Activated naive CD8-positive, alpha-beta T cell (primary cell): Measurements from ENCODE around the gene WDR45.
A peak's percentile ranks its signal among the peaks of the same experiment; 100 is the strongest.
"Not testable (repeated sequence)": the region's sequence is repeated elsewhere in the genome, so short reads cannot be mapped to it uniquely, and the experiment has no call there.

Experiments
- H3K27ac Mint-ChIP-seq: one replicate; pipeline ENCODE4 v1.8.0; 2021; ENCODE audit warnings: mixed read lengths
- H3K27me3 Mint-ChIP-seq: one replicate; pipeline ENCODE4 v1.8.0; 2021; ENCODE audit warnings: mixed read lengths
- H3K36me3 Mint-ChIP-seq: one replicate; pipeline ENCODE4 v1.8.0; 2021; ENCODE audit warnings: mixed read lengths
- H3K4me1 Mint-ChIP-seq: one replicate; pipeline ENCODE4 v1.8.0; 2021; ENCODE audit warnings: low read depth, mixed read lengths
- H3K4me3 Mint-ChIP-seq: one replicate; pipeline ENCODE4 v1.8.0; 2021; ENCODE audit warnings: mild to moderate bottlenecking, mixed read lengths
- H3K9me3 Mint-ChIP-seq: one replicate; pipeline ENCODE4 v1.8.0; 2021; ENCODE audit warnings: low read depth, mixed read lengths

The WDR45 gene

GRCh38 chrX:49079489-49080428, at the start of gene WDR45:
WDR45 (minus strand) TSS chrX:49079887; CDS start chrX:49078095, 1,792 bp downstream.
- Mint-ChIP-seq H3K4me3 (peak within 1 kb of the TSS; percentile 94), H3K9me3 (no peaks in the 10 kb centered on the region), H3K27ac (peak within 1 kb of the TSS; percentile 99), H3K4me1 (peaks cover 10% of the 10 kb centered on the region), H3K27me3 (no peaks in the 10 kb centered on the region), H3K36me3 (no peaks in the 10 kb centered on the region)

- Mint-ChIP-seq H3K9me3 (no peaks in the 10 kb centered on the region), H3K27ac (no peak overlapping the region), H3K4me3 (no peak overlapping the region), H3K4me1 (no peaks in the 10 kb centered on the region), H3K36me3 (no peaks in the 10 kb centered on the region), H3K27me3 (no peaks in the 10 kb centered on the region)
These were observed 49.7 kb upstream of the WDR45 start for GRCh38 chrX:49129427-49129826.

GRCh38 chrX:49127742-49128258, 48.1 kb upstream of the WDR45 start:
- not testable (repeated sequence) for H3K4me3 Mint-ChIP-seq, H3K36me3 Mint-ChIP-seq, H3K27ac Mint-ChIP-seq, H3K9me3 Mint-ChIP-seq, H3K27me3 Mint-ChIP-seq, H3K4me1 Mint-ChIP-seq

- Mint-ChIP-seq H3K27ac (no peak overlapping the region), H3K4me3 (peak overlapping the region; percentile 97), H3K27me3 (no peaks in the 10 kb centered on the region), H3K4me1 (peaks cover 20% of the 10 kb centered on the region), H3K36me3 (peaks cover 4% of the 10 kb centered on the region), H3K9me3 (no peaks in the 10 kb centered on the region)
These were observed 42.8 kb upstream of the WDR45 start for GRCh38 chrX:49122499-49122898.

- Mint-ChIP-seq H3K4me3 (no peak overlapping the region), H3K27ac (no peak overlapping the region), H3K4me1 (peaks cover 31% of the 10 kb centered on the region), H3K36me3 (peaks cover 4% of the 10 kb centered on the region), H3K9me3 (no peaks in the 10 kb centered on the region), H3K27me3 (no peaks in the 10 kb centered on the region)
These were observed 40.4 kb upstream of the WDR45 start for GRCh38 chrX:49120091-49120490.

- Mint-ChIP-seq H3K27ac (peak overlapping the region; percentile 81), H3K4me1 (peaks cover 22% of the 10 kb centered on the region), H3K4me3 (peak overlapping the region; percentile 74), H3K9me3 (no peaks in the 10 kb centered on the region), H3K27me3 (no peaks in the 10 kb centered on the region), H3K36me3 (peaks cover 4% of the 10 kb centered on the region)
These were observed 37.9 kb upstream of the WDR45 start for GRCh38 chrX:49117581-49117980.

GRCh38 chrX:49116716-49117115, 37.0 kb upstream of the WDR45 start:
- no peak overlapping the region for H3K27ac Mint-ChIP-seq
- H3K27me3 Mint-ChIP-seq, result no peaks in the 10 kb centered on the region
- peaks cover 21% of the 10 kb centered on the region for H3K4me1 Mint-ChIP-seq
- H3K36me3 Mint-ChIP-seq, result peaks cover 4% of the 10 kb centered on the region
- H3K4me3 Mint-ChIP-seq, result no peak overlapping the region
- H3K9me3 Mint-ChIP-seq, result no peaks in the 10 kb centered on the region

- H3K9me3 Mint-ChIP-seq, result no peaks in the 10 kb centered on the region
- H3K27ac Mint-ChIP-seq, result peak overlapping the region; percentile 41
- peaks cover 4% of the 10 kb centered on the region for H3K36me3 Mint-ChIP-seq
- no peak overlapping the region for H3K4me3 Mint-ChIP-seq
- H3K4me1 Mint-ChIP-seq, result peaks cover 21% of the 10 kb centered on the region
- no peaks in the 10 kb centered on the region for H3K27me3 Mint-ChIP-seq
These were observed 36.4 kb upstream of the WDR45 start for GRCh38 chrX:49116076-49116475.

GRCh38 chrX:49111791-49112190, 32.1 kb upstream of the WDR45 start:
- H3K4me3 Mint-ChIP-seq, result no peak overlapping the region

GRCh38 chrX:49110417-49110816, 30.7 kb upstream of the WDR45 start:
- H3K4me1 Mint-ChIP-seq, result no peaks in the 10 kb centered on the region
- H3K9me3 Mint-ChIP-seq, result no peaks in the 10 kb centered on the region
- peaks cover 4% of the 10 kb centered on the region for H3K36me3 Mint-ChIP-seq
- H3K27me3 Mint-ChIP-seq, result no peaks in the 10 kb centered on the region
- no peak overlapping the region for H3K27ac Mint-ChIP-seq
- H3K4me3 Mint-ChIP-seq, result no peak overlapping the region

More at GRCh38 chrX:49111791-49112190, 32.1 kb upstream of the WDR45 start:
- H3K36me3 Mint-ChIP-seq, result peaks cover 4% of the 10 kb centered on the region
- peaks cover 5% of the 10 kb centered on the region for H3K4me1 Mint-ChIP-seq
- no peak overlapping the region for H3K27ac Mint-ChIP-seq
- H3K9me3 Mint-ChIP-seq, result no peaks in the 10 kb centered on the region
- H3K27me3 Mint-ChIP-seq, result no peaks in the 10 kb centered on the region

GRCh38 chrX:49108641-49109040, 29.0 kb upstream of the WDR45 start:
- Mint-ChIP-seq H3K9me3 (no peaks in the 10 kb centered on the region), H3K4me3 (no peak overlapping the region), H3K36me3 (peaks cover 4% of the 10 kb centered on the region), H3K27me3 (no peaks in the 10 kb centered on the region), H3K27ac (no peak overlapping the region), H3K4me1 (no peaks in the 10 kb centered on the region)

- no peaks in the 10 kb centered on the region for H3K4me1 Mint-ChIP-seq
- no peaks in the 10 kb centered on the region for H3K27me3 Mint-ChIP-seq
- H3K36me3 Mint-ChIP-seq, result peaks cover 4% of the 10 kb centered on the region
- no peak overlapping the region for H3K27ac Mint-ChIP-seq
- no peaks in the 10 kb centered on the region for H3K9me3 Mint-ChIP-seq
- H3K4me3 Mint-ChIP-seq, result no peak overlapping the region
These were observed 27.2 kb upstream of the WDR45 start for GRCh38 chrX:49106930-49107329.

GRCh38 chrX:49106296-49106695, 26.6 kb upstream of the WDR45 start:
- Mint-ChIP-seq H3K27ac (no peak overlapping the region), H3K4me1 (no peaks in the 10 kb centered on the region), H3K27me3 (no peaks in the 10 kb centered on the region), H3K36me3 (peaks cover 4% of the 10 kb centered on the region), H3K4me3 (no peak overlapping the region), H3K9me3 (no peaks in the 10 kb centered on the region)

GRCh38 chrX:49103637-49104036, 23.9 kb upstream of the WDR45 start:
- Mint-ChIP-seq H3K4me3 (no peak overlapping the region), H3K9me3 (no peaks in the 10 kb centered on the region), H3K4me1 (peaks cover 3% of the 10 kb centered on the region), H3K27me3 (no peaks in the 10 kb centered on the region), H3K27ac (no peak overlapping the region), H3K36me3 (no peaks in the 10 kb centered on the region)

- peaks cover 3% of the 10 kb centered on the region for H3K4me1 Mint-ChIP-seq
- peak overlapping the region; percentile 86 for H3K27ac Mint-ChIP-seq
- H3K4me3 Mint-ChIP-seq, result peak overlapping the region; percentile 93
- H3K9me3 Mint-ChIP-seq, result no peaks in the 10 kb centered on the region
- no peaks in the 10 kb centered on the region for H3K36me3 Mint-ChIP-seq
- H3K27me3 Mint-ChIP-seq, result no peaks in the 10 kb centered on the region
These were observed 22.5 kb upstream of the WDR45 start for GRCh38 chrX:49102190-49102589.
